H1 (cell line): ENCODE measurements around the gene FAM162A. TPM values are rescaled to one million over a fixed set of nuclear protein-coding genes. Genes with fewer than 3 reads are reported as not detected.

ENCODE experiments used
- CTCF ChIA-PET: fragments of 300-600 bp; sonication (Branson Sonifier 250); formaldehyde crosslinking; loops from one replicate; lab custom pipeline; 2021; ENCODE audit not compliant: partially characterized antibody; lab: Charles Lee
- POLR2A ChIA-PET: fragments of 300-600 bp; sonication (Branson Sonifier 250); formaldehyde crosslinking; loops from one replicate; lab custom pipeline; 2021; ENCODE audit warnings: inconsistent platforms; ENCODE audit not compliant: partially characterized antibody; lab: Charles Lee
- DNase-seq, 2 experiments: peaks; one replicate each; pipeline versions ENCODE4 v3.0.0 to v3.0.0-alpha.2; 2010 to 2022; ENCODE audit warnings: low spot score in 2 of 2, low read depth in 1 of 2, mixed read lengths in 1 of 2
- FAIRE-seq: peaks from 2 replicates; lab custom pipeline; 2011; peaks lifted over from hg19 to GRCh38; lab: Jason Lieb, UNC
- H2AFZ ChIP-seq: 2 replicates; pipeline ENCODE4 v1.8.1; 2012; ENCODE audit warnings: low read length, inconsistent platforms
- H2AK5ac ChIP-seq: 2 replicates; pipeline ENCODE4 v1.6.1; 2013; ENCODE audit warnings: low read depth, low read length
- H2BK120ac ChIP-seq: replicated peaks from 2 replicates; pipeline ENCODE3; 2013; ENCODE audit warnings: low read depth, low read length, inconsistent platforms
- H2BK12ac ChIP-seq: 2 replicates; pipeline ENCODE4 v1.6.1; 2013; ENCODE audit warnings: low read depth, low read length
- H2BK15ac ChIP-seq: 2 replicates; pipeline ENCODE4 v1.6.1; 2013; ENCODE audit warnings: low read length
- H2BK20ac ChIP-seq: 2 replicates; pipeline ENCODE4 v1.6.1; 2013; ENCODE audit warnings: low read length
- H2BK5ac ChIP-seq: 2 replicates; pipeline ENCODE4 v1.6.1; 2013; ENCODE audit warnings: low read depth, low read length
- H3K14ac ChIP-seq: 2 replicates; pipeline ENCODE4 v1.6.1; 2013; ENCODE audit warnings: inconsistent platforms; ENCODE audit not compliant: insufficient read length
- H3K18ac ChIP-seq: 2 replicates; pipeline ENCODE4 v1.6.1; 2013; ENCODE audit warnings: low read length; ENCODE audit errors: extremely low read depth
- H3K23ac ChIP-seq: 2 replicates; pipeline ENCODE4 v1.6.1; 2013; ENCODE audit warnings: inconsistent platforms; ENCODE audit not compliant: insufficient read length
- H3K23me2 ChIP-seq: 2 replicates; pipeline ENCODE4 v1.6.1; 2013; ENCODE audit warnings: low read depth, low read length
- H3K27ac ChIP-seq: 2 replicates; pipeline ENCODE4 v1.6.1; 2011; ENCODE audit warnings: low read depth, low read length, inconsistent platforms
- H3K27me3 ChIP-seq, 4 experiments: replicated peaks in 1 of 4; 1 replicate in 1 of 4; 2 replicates in 3 of 4; pipeline versions ENCODE4 v1.6.1 to v1.8.1; 2011 to 2013; ENCODE audit warnings: low read length in 3 of 4, mild to moderate bottlenecking in 3 of 4, inconsistent platforms in 2 of 4, mixed read lengths in 2 of 4, moderate library complexity in 1 of 4; ENCODE audit not compliant: control insufficient read depth in 3 of 4, insufficient read depth in 3 of 4; ENCODE audit errors: extremely low read depth in 1 of 4
- H3K36me3 ChIP-seq, 4 experiments: 2 replicates each; pipeline versions ENCODE4 v1.6.1 to v1.8.1; 2011 to 2013; ENCODE audit warnings: mild to moderate bottlenecking in 4 of 4, low read length in 3 of 4, moderate library complexity in 2 of 4, control low read depth in 1 of 4, inconsistent platforms in 1 of 4; ENCODE audit not compliant: insufficient read depth in 4 of 4, control insufficient read depth in 2 of 4
- H3K4ac ChIP-seq: replicated peaks from 2 replicates; pipeline ENCODE3; 2013; ENCODE audit warnings: low read length, low read depth, mixed read lengths, inconsistent platforms; ENCODE audit not compliant: insufficient read length
- H3K4me1 ChIP-seq, 4 experiments: replicated peaks in 1 of 4; 1 replicate in 1 of 4; 2 replicates in 3 of 4; pipeline versions ENCODE4 v1.6.1 to v1.8.1; 2011 to 2013; ENCODE audit warnings: low read length in 3 of 4, inconsistent platforms in 2 of 4, mixed read lengths in 1 of 4; ENCODE audit not compliant: insufficient read depth in 4 of 4, control insufficient read depth in 3 of 4
- H3K4me2 ChIP-seq, 2 experiments: 2 replicates each; pipeline versions ENCODE4 v1.6.1 to v1.8.1; 2011 to 2013; ENCODE audit warnings: low read depth in 2 of 2, low read length in 2 of 2, control low read depth in 1 of 2, inconsistent platforms in 1 of 2, mild to moderate bottlenecking in 1 of 2; ENCODE audit not compliant: insufficient read depth in 1 of 2
- H3K4me3 ChIP-seq, 4 experiments: fragments of 200-600, 300-600 bp in 1 of 4; sonication (generic), shearing (Covaris generic), sonication (Bioruptor Twin) in 1 of 4; 2 replicates each; pipeline versions ENCODE4 v1.5.1 to v1.8.1; 2011 to 2016; ENCODE audit warnings: low read length in 4 of 4, low read depth in 3 of 4, control low read depth in 2 of 4, inconsistent platforms in 2 of 4, mild to moderate bottlenecking in 2 of 4, mixed read lengths in 1 of 4, moderate library complexity in 1 of 4; ENCODE audit not compliant: insufficient read depth in 2 of 4; ENCODE audit errors: extremely low read depth in 1 of 4
- H3K56ac ChIP-seq: replicated peaks from 2 replicates; pipeline ENCODE3; 2013; ENCODE audit warnings: low read depth, mild to moderate bottlenecking, mixed read lengths, low read length, inconsistent platforms; ENCODE audit not compliant: insufficient read length
- H3K79me1 ChIP-seq: 2 replicates; pipeline ENCODE4 v1.6.1; 2013; ENCODE audit warnings: low read depth, low read length, control low read depth
- H3K79me2 ChIP-seq, 2 experiments: 2 replicates each; pipeline versions ENCODE4 v1.6.1 to v1.8.1; 2012 to 2013; ENCODE audit warnings: low read length in 2 of 2, mild to moderate bottlenecking in 2 of 2, inconsistent platforms in 1 of 2; ENCODE audit not compliant: insufficient read depth in 2 of 2, control insufficient read depth in 1 of 2
- H3K9ac ChIP-seq, 4 experiments: replicated peaks in 1 of 4; 1 replicate in 1 of 4; 2 replicates in 3 of 4; pipeline versions ENCODE4 v1.6.1 to v1.8.1; 2011 to 2013; ENCODE audit warnings: low read depth in 3 of 4, low read length in 3 of 4, control low read depth in 2 of 4, mild to moderate bottlenecking in 2 of 4, moderate library complexity in 2 of 4, inconsistent platforms in 1 of 4; ENCODE audit errors: extremely low read depth in 1 of 4
- H3K9me3 ChIP-seq, 2 experiments: 2 replicates each; pipeline versions ENCODE4 v1.6.1 to v1.8.1; 2012 to 2013; ENCODE audit warnings: mild to moderate bottlenecking in 2 of 2, moderate library complexity in 2 of 2, control low read depth in 1 of 2, inconsistent platforms in 1 of 2, low read depth in 1 of 2, low read length in 1 of 2, mixed read lengths in 1 of 2; ENCODE audit not compliant: insufficient read depth in 2 of 2
- H4K20me1 ChIP-seq, 2 experiments: replicated peaks in 1 of 2; 2 replicates each; pipeline versions ENCODE3 to v1.8.1; 2011 to 2013; ENCODE audit warnings: inconsistent platforms in 2 of 2, low read length in 2 of 2, mild to moderate bottlenecking in 1 of 2; ENCODE audit not compliant: insufficient read depth in 2 of 2, control insufficient read depth in 1 of 2
- H4K5ac ChIP-seq: 2 replicates; pipeline ENCODE4 v1.6.1; 2013; ENCODE audit warnings: low read length, low read depth, mixed read lengths, inconsistent platforms; ENCODE audit not compliant: insufficient read length
- H4K8ac ChIP-seq: 2 replicates; pipeline ENCODE4 v1.8.0; 2013; ENCODE audit warnings: mild to moderate bottlenecking, moderate library complexity, low read length, inconsistent platforms; ENCODE audit not compliant: insufficient read depth; ENCODE audit errors: extremely low read depth
- H4K91ac ChIP-seq: replicated peaks from 2 replicates; pipeline ENCODE3; 2013; ENCODE audit warnings: low read length, mixed read lengths, inconsistent platforms; ENCODE audit not compliant: insufficient read length
- ATF2 ChIP-seq: IDR thresholded peaks from 2 replicates; pipeline ENCODE4 v1.6.1; 2012; ENCODE audit warnings: low read length, inconsistent platforms
- CBX8 ChIP-seq: fragments of 300-800, 300-1000 bp; sonication (generic); IDR thresholded peaks from 2 replicates; pipeline ENCODE4 v1.7.1; 2016; ENCODE audit warnings: low read depth, low read length, borderline replicate concordance
- CEBPB ChIP-seq: IDR thresholded peaks from 2 replicates; pipeline ENCODE4 v1.6.1; 2012; ENCODE audit warnings: low read depth, low read length
- KDM1A ChIP-seq: fragments of 200-600, 300-600 bp; sonication (generic); IDR thresholded peaks from 2 replicates; pipeline ENCODE4 v1.7.1; 2016; ENCODE audit warnings: mild to moderate bottlenecking, low read length, borderline replicate concordance
- KDM4A ChIP-seq: IDR thresholded peaks from one replicate; pipeline ENCODE4 v1.7.1; 2012; ENCODE audit warnings: low read depth, mild to moderate bottlenecking, moderate library complexity, low read length, inconsistent platforms; ENCODE audit not compliant: severe bottlenecking
- NANOG ChIP-seq: IDR thresholded peaks from 2 replicates; pipeline ENCODE4 v1.6.1; 2011; ENCODE audit warnings: low read length, low read depth, mild to moderate bottlenecking, inconsistent platforms; ENCODE audit not compliant: insufficient read depth, poor library complexity, severe bottlenecking
- NRF1 ChIP-seq: IDR thresholded peaks from 2 replicates; pipeline ENCODE4 v1.6.1; 2011; ENCODE audit warnings: mild to moderate bottlenecking, low read depth, low read length, improper control_type of control experiment
- POLR2AphosphoS5 ChIP-seq: IDR thresholded peaks from 2 replicates; pipeline ENCODE4 v1.6.1; 2011; ENCODE audit warnings: low read depth, low read length
- POU5F1 ChIP-seq: IDR thresholded peaks from 2 replicates; pipeline ENCODE4 v1.6.1; 2011; ENCODE audit warnings: low read depth, mild to moderate bottlenecking, low read length, moderate library complexity
- SIN3A ChIP-seq, 2 experiments: IDR thresholded peaks in 1 of 2; conservative IDR thresholded peaks in 1 of 2; 2 replicates each; pipeline ENCODE4 v1.6.1; 2011 to 2012; ENCODE audit warnings: low read length in 2 of 2, improper control_type of control experiment in 1 of 2, low read depth in 1 of 2, mild to moderate bottlenecking in 1 of 2
- TCF12 ChIP-seq: IDR thresholded peaks from 2 replicates; pipeline ENCODE4 v1.6.1; 2011; ENCODE audit warnings: low read depth, mild to moderate bottlenecking, low read length
- YY1 ChIP-seq: IDR thresholded peaks from 2 replicates; pipeline ENCODE4 v1.6.1; 2011; ENCODE audit warnings: low read depth, mild to moderate bottlenecking, low read length
- WGBS, 2 experiments: shearing (Covaris generic) in 1 of 2; methylation state at CpG; one replicate each; pipeline versions ENCODE4 v1.1.6 to v1.1.7; 2013 to 2015; ENCODE audit warnings: low lambda C conversion rate in 2 of 2, mixed read lengths in 2 of 2, inconsistent platforms in 1 of 2, low coverage in 1 of 2, missing lambda C conversion rate in 1 of 2; ENCODE audit not compliant: insufficient replicate concordance in 2 of 2, insufficient coverage in 1 of 2, insufficient read length in 1 of 2; ENCODE audit errors: extremely low coverage in 1 of 2, missing lambda C conversion rate in 1 of 2; 5-methylcytosine and 5-hydroxymethylcytosine counted together
- polyA plus RNA-seq, 7 experiments: library from polyadenylated mRNA; depleted of rRNA in 3 of 7; stranded (reverse) in 5 of 7; unstranded in 2 of 7; fragments of >200 nt in 5 of 7; fragments of 200-250 nt in 2 of 7; gene quantifications; 1 replicate in 5 of 7; 2 replicates in 1 of 7; 4 replicates in 1 of 7; pipeline versions ENCODE4 v1.2.1 to v1.2.3, GENCODE V29; 2011 to 2013; ENCODE audit warnings: missing spikeins in 2 of 7, mixed read lengths in 2 of 7
- total RNA-seq: library from RNA; stranded (reverse); fragmentation: NEBNext Ultra II Directional; extraction: Animal tissue kit (Norgen Biotek cat#: 25700); gene quantifications from 2 replicates; pipeline ENCODE4 v1.2.1, GENCODE V29; 2021

FAM162A gene
- total and polyA plus RNA-seq, 2 of the 8 experiments (the other 6 are each of a cell fraction or from before 2014, with no cell fraction given), result 38.2 to 59.7 TPM

- Histone ChIP-seq H2BK120ac (no peak overlapping the region), H3K4me1 (peaks cover 0 to 7% (median 3%) of the 10 kb centered on the region in 4 experiments; a peak in 1 of 7 replicates), H3K56ac (no peak overlapping the region), H3K79me2 (peaks cover 0 to 23% of the 10 kb centered on the region in 2 experiments; a peak in 2 of 4 replicates), H3K9ac (no peak overlapping the region), H3K27me3 (no peaks in the 10 kb centered on the region), H2AK5ac (no peak overlapping the region), H4K20me1 (no peaks in the 10 kb centered on the region), H3K9me3 (no peaks in the 10 kb centered on the region), H3K14ac (no peak overlapping the region), H4K5ac (no peak overlapping the region), H3K4me3 (no peak overlapping the region), H4K91ac (no peak overlapping the region), H4K8ac (no peak overlapping the region), H3K4ac (no peak overlapping the region), H2AFZ (no peak overlapping the region), H3K79me1 (no peaks in the 10 kb centered on the region), H2BK20ac (no peak overlapping the region), H2BK15ac (no peak overlapping the region), H2BK5ac (no peak overlapping the region), H3K4me2 (peak overlapping the region in 1 of 2 experiments; percentile 77; a peak in 1 of 4 replicates), H3K36me3 (peaks cover 0 to 10% (median 6%) of the 10 kb centered on the region in 4 experiments; a peak in 3 of 8 replicates), H3K18ac (no peak overlapping the region), H2BK12ac (no peak overlapping the region), H3K27ac (no peak overlapping the region), H3K23ac (no peak overlapping the region), H3K23me2 (peaks cover 3% of the 10 kb centered on the region)
- CTCF ChIA-PET, result interaction anchor here (3.2 to 3.9 kb wide), 2 partner anchors 22 to 29 kb away, joined by 16 to 17 read pairs; partner anchors contain the start of gene FAM162A
- POLR2A ChIA-PET, result interaction anchor here (1.1 to 4.0 kb wide), 2 partner anchors 31 kb away, joined by 3 to 29 read pairs; partner anchors contain the start of genes FAM162A and MIX23
- FAIRE-seq (no peak), DNase-seq (no peak)
- 95% methylated on average over 3 of the region's 3 CpGs; no CpG with 5 or more reads in 1 of the 2 experiments for WGBS, 2 experiments
- TF ChIP-seq YY1 (no peak), CBX8 (no peak), ATF2 (no peak), KDM4A (no peak), POLR2AphosphoS5 (no peak), CEBPB (no peak), NRF1 (no peak), SIN3A (conservative IDR thresholded peaks at IDR 0.05 in 1 of 2, IDR thresholded peaks at IDR 0.05 in 1 of 2; ENCODE audit: low read depth in 1 of 2, low read length in 2 of 2) (no peak), POU5F1 (no peak), TCF12 (no peak), KDM1A (no peak), NANOG (no peak)
These were observed 30.4 kb downstream of the FAM162A start for GRCh38 chr3:122414391-122414790.
